SIG-M5 treated with dmso at 0.1 percent for 504 hours (cell line): ENCODE measurements around the gene TTC8.

Experiments used
- DNase-seq: peaks from one replicate; lab custom pipeline; 2025; ENCODE audit not compliant: unreplicated experiment; lab: John Stamatoyannopoulos, UW

The TTC8 gene

GRCh38 chr14:88864198-88864597 is 39.7 kb downstream of the TTC8 start:
- DNase-seq, result no peak

DNA sequence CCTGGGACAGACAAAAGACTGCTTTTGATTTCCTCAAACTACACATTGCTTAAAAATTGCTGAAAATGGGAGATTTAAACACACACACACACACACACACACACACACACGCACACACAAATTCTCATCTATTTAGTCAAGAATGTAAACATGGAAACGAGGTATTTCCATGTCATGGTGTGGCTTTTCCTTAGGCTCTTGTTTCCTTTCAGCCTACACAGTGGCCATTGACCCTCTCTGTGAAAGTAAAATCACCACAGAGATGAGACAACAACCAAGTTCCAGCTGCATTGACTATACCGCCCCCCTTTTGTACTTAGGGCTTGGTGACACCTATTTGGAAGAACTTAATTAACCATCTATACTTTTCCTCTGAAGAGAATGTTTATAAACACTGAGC is 41.9 kb downstream of the TTC8 start:
- DNase-seq, result no peak

DNA sequence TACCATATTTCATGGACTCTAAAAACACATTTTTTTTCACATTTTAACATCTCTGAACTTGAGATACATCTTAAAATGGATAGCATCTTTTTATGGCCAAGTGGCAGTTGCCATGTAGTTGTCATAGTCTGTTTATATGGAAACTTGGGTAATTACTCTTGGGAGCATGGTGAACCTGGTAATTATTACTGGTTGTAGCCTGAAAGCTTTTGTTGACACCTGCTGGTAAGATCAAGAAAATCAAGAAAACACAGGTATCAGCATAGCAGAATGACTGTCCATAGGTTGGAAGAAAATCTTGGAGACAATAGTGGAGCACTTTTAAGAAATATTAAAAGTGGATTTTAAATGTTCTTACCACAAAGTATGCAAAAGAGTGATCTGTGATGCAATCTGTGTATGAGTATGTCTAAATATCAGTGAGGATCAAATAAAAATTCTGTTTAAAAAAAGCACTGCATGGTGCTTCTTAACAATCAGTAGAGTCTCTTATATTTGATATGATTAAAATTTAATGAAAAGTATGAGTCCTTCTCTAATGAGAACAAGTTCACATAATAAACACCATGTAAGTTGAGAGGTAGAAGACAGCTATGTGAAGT is 44.2 kb downstream of the TTC8 start:
- DNase-seq, result peak; percentile 11

DNA sequence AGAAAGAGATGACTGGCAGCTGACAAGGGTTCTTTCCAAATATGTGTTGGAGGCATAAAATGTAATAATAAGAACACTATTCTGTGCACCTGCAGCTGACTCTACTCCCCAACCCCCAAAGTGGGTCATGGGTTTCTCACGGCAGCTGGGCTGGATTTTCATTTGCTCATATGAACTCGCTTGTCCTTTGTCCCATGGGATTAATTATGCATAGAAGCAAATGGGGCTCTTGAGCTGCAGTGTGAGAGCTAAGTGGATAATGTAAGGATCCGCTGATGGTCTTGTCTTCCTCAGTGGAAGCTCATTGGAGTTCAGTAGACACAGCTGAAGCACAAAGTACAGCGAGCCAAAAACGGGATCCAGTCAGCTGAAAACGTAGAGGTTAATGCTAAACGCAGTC is 46.3 kb downstream of the TTC8 start:
- DNase-seq, result no peak

DNA sequence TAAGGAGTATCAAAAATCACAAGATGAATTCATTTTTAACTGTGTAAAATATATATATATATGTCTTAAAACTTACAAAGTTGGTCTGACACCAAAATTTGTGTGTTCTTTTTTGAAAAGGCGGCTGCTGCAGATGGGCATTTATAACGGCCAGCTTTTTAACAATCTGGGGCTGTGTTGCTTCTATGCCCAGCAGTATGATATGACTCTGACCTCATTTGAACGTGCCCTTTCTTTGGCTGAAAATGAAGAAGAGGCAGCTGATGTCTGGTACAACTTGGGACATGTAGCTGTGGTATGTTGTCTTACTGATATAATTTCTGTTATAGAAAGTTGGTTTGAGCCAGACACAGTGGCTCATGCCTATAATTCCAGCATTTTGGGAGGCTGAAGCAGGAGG is 47.0 kb downstream of the TTC8 start:
- no peak for DNase-seq

- DNase-seq, result no peak
Observed at GRCh38 chr14:88872976-88873375, 48.5 kb downstream of the TTC8 start.

DNA sequence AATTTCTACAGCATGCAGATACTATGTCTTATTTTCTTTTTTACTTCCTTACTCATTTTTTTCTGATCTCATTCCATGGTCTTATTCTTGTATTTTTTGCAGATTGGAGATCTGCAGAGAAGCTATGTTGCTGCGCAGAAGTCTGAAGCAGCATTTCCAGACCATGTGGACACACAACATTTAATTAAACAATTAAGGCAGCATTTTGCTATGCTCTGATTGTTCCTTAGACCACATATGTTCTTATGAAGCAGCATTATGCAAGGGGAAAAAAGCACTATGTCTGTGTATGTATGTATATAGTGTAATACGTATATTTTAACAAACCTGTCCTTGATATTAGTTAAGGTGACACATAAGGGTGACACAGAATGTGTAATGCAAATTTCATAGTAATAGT is 52.7 kb downstream of the TTC8 start:
- no peak for DNase-seq

DNA sequence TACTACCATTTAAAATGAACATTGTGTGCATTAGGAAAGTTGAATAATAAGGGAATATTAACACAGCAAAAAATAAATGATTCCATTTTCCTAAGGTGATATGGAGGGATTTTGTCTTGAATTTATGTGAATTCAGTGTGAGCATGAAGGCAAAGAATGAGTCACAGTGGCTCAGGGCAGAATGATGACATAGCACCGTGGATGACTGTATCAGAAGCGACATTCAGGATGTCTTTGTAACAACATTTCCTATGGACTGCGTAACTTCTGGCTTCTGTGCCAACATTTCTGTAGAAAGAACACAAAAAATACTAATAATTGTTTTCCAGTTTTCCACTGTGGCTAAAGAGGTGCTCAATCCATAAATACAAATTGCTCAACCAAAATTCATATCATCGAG is 54.6 kb downstream of the TTC8 start:
- DNase-seq, result peak; percentile 7

GRCh38 chr14:88882236-88882635 is 57.8 kb downstream of the TTC8 start:
- no peak for DNase-seq

DNA sequence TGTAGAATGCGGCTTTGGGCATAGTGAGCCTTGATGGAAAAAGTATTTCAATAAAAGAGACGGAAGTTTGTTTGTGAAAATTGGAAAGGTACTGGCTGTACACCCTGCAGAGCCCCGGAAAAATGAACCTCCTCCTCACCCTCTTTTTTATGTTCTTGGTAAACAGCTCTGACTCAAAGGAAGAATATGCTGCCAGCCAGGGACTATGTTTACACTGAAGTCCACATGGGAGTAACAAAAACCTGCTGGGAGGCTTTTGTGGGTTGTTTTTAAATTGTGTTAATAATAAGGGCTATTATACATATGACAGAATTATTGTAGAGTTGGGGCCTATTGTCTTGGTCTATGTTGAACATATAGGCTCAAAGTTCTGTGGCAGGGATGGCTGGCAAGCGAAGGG is 70.7 kb downstream of the TTC8 start:
- peak; percentile 36 for DNase-seq

DNA sequence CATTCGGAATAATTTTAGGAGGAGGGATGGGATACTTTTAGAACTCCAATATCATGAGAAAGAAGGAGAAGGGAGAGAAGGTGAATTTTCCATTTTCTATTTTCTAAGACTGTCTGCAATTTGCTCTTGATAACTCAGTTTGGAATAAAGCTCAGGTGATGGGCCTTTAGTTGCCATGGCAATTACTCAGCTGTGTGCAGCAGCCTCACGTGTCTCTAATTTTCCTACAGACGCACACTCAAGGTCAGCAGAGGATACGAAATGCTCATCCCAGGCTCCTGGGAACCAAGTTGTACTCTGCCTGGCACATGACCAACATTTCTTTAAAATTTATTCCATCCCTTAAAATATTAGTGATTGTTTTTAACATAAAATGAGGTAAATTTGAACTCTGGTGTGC is 76.7 kb downstream of the TTC8 start:
- DNase-seq, result no peak

DNA sequence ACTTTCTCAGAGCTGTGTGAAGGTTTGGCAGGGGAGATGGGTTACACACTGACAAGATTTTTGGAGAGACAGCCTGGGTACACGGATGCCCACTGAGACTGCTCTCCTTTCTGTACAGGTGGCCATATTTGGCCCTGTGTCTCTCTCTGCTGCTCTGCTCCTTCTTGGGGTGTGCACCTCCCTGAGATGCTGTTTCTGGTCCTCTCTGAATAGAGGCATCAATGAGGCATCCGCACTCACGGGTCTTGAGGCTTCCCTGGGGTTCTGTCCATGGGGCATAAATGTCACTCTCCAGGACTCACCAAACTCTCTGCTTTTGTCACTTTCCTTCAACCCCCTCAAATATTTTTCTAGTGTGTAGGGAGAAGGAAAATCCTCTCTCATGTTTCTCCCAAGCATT is 77.5 kb downstream of the TTC8 start:
- no peak for DNase-seq

GRCh38 chr14:88902850-88903249 is 78.4 kb downstream of the TTC8 start:
- no peak for DNase-seq

GRCh38 chr14:88904206-88904647 is 79.8 kb downstream of the TTC8 start:
- no peak for DNase-seq

DNA sequence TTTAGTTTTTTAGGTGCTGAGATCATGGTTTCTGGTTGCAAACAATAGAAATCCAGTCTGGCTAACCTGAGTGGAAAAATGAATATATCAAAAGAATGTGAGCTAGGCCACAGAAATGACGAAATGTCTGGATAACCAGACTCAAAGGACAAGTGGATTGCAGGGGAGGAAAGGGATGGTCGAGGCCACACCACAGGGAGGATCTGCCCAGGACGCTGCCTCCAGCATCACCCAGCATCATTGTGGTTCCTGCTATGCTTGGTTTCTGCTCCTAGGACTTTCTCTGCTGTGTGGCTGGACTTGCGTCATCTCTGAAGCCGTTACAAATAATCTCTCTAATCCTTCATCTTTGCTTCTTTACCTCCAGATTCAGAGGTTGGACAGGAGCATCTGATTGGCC is 80.4 kb downstream of the TTC8 start:
- DNase-seq, result no peak

DNA sequence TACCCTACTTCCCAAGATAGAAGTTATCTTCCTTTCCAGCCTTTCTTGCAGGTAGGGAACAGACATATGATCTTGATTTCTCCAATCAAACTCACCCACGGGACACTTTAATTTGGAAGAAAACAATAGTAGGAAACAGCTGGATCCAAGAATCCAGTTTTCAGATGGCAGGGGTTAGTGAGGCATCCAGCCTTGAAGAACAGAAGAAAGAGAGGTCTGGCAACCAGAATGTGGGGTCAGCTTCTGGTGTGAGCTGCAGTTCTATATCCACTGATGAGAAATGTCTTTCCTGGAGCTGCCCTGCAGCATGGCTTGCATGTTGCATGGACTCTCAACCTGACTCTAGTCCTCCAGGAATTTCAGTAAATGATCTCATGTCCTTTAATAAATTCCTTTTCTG is 83.8 kb downstream of the TTC8 start:
- no peak for DNase-seq

GRCh38 chr14:88910386-88910785 is 85.9 kb downstream of the TTC8 start:
- DNase-seq, result no peak

GRCh38 chr14:88911809-88912208 is 87.4 kb downstream of the TTC8 start:
- no peak for DNase-seq

- DNase-seq, result no peak
Observed at GRCh38 chr14:88914956-88915355, 90.5 kb downstream of the TTC8 start.

DNA sequence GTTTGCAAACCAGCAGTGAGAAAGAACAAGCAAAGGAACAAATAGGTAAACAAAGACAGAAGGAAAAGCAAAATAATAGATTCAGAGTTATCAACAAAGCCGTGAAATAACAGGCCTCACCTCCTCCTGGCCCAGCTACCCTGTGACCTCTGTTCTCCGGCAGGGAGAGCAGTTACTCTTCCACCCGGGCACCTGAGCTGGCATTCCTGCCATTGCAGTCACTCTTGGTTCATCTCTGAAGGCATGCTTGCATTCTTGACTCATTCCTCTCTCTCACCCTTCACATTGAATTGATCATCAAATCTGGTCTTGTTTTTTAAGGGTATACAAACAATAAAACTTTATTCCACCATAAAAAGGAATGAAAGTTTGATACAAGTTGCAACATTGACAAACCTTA is 95.1 kb downstream of the TTC8 start:
- DNase-seq, result no peak
